Ascending aorta (tissue), 2 donors: ENCODE data around the gene VAT1L. TPM values are rescaled to one million over a fixed set of nuclear protein-coding genes. Genes with fewer than 3 reads are reported as not detected.

Source experiments
- DNase-seq, 2 donors: peaks; one replicate each; pipeline ENCODE4 v3.0.0-alpha.2; 2019; ENCODE audit warnings: low spot score in 2 of 2
- H3K27ac ChIP-seq, 2 donors: fragments of 200-600 bp; sonication (generic); one replicate each; pipeline ENCODE4 v1.5.1; 2016 to 2017; ENCODE audit warnings: mild to moderate bottlenecking in 1 of 2
- H3K27me3 ChIP-seq: fragments of 200-600 bp; sonication (generic); one replicate; pipeline ENCODE4 v1.5.1; 2017
- H3K36me3 ChIP-seq, 2 donors: fragments of 200-600 bp; sonication (generic); one replicate each; pipeline ENCODE4 v1.5.1; 2016
- H3K4me1 ChIP-seq, 2 donors: fragments of 200-600 bp; sonication (generic); one replicate each; pipeline ENCODE4 v1.5.1; 2016 to 2017; ENCODE audit warnings: mild to moderate bottlenecking in 1 of 2
- H3K4me3 ChIP-seq, 2 donors: fragments of 200-600 bp; sonication (generic); one replicate each; pipeline ENCODE4 v1.5.1; 2016 to 2017; ENCODE audit warnings: mild to moderate bottlenecking in 1 of 2
- H3K9me3 ChIP-seq, 2 donors: fragments of 200-600 bp; sonication (generic); one replicate each; pipeline ENCODE4 v1.5.1; 2016
- CTCF ChIP-seq, 3 experiments: fragments of 200-600 bp in 2 of 3; fragments of 450-650 bp in 1 of 3; sonication (generic) in 2 of 3; IDR thresholded peaks; one replicate each; pipeline ENCODE4 v1.5.1; 2016 to 2019; ENCODE audit warnings: antibody characterized with exemption in 3 of 3, mild to moderate bottlenecking in 1 of 3, moderate library complexity in 1 of 3
- intact Hi-C: fragments of 100-400 bp; cut with DNase I; formaldehyde crosslinking; loops from one replicate; pipeline ENCODE4 v1.15.1; 2023
- total RNA-seq: library from RNA; depleted of rRNA; stranded (reverse); fragments of >200 nt; gene quantifications from one replicate; pipeline ENCODE4 v1.1.0, GENCODE V29; 2016

Gene VAT1L
- total RNA-seq, 1 donor from 2014 or later, result 12.6 TPM

DNA sequence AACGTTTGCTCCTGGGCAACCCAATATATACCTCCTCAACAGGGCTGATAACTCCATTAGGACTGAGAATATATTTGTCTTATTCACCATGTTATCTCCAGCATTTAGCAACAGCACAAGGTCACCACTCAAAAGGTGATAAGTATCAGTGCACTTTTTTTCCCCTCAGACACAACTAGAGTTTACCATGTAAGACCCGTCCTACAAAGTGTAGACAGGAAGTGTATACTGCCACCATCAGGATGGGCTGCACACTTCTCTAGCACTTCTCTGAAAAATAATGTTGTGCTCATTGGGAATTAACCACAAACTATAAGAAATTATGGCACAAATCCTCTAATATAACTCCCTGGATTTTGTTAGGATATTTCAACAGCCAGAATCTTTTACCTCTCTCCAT is 5.7 kb upstream of the VAT1L start:
- Histone ChIP-seq H3K36me3 (no peaks in the 10 kb centered on the region), H3K9me3 (no peaks in the 10 kb centered on the region), H3K27me3 (no peaks in the 10 kb centered on the region), H3K27ac (no peak overlapping the region), H3K4me1 (peaks cover 0 to 6% of the 10 kb centered on the region in 2 donors), H3K4me3 (no peak overlapping the region)
- no peak for TF ChIP-seq CTCF (IDR thresholded peaks at IDR 0.05)
- intact Hi-C loops, result loop anchor here (10.0 kb wide), 1 partner anchor 322 kb away; no protein-coding TSS in a partner anchor
- no peak for DNase-seq

DNA sequence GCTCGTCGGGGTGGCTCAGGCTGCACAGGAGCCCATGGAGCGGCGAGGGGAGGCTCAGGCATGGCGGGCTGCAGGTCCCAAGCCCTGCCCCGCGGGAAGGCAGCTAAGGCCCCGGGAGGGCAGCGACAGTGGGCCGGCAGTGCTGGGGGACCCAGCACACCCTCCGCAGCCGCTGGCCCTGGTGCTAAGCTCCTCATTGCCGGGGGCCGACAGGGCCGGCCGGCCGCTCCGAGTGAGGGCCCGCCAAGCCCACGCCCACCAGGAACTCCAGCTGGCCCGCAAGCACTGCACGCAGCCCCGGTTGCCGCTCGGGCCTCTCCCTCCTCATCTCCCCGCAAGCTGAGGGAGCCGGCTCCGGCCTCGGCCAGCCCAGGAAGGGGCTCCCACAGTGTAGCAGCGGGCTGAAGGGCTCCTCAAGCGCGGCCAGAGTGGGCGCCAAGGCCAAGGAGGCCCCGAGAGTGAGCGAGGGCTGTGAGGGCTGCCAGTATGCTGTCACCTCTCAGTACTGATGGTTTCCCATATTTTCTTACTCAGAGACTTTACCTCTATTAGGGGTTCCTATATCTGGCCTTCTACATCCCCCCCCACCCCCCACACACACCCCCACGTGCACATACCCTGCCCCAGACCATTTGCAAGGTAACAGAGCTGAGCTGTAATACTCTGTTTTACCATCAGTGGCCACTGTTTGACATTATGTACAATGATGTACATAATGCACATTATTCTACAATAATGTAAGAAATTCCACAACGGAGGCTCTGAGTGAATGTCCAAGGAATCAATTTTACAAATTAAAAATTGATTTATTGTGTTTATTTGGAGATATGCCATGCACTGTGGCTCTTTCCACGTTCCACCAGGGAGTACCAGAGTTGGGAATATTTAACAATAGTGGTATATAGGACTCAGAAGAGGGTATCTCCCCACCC is 3.7 kb upstream of the VAT1L start:
- Histone ChIP-seq H3K9me3 (no peaks in the 10 kb centered on the region), H3K4me1 (peaks cover 0 to 11% of the 10 kb centered on the region in 2 donors), H3K36me3 (no peaks in the 10 kb centered on the region), H3K27me3 (no peaks in the 10 kb centered on the region), H3K27ac (no peak overlapping the region), H3K4me3 (no peak overlapping the region)
- DNase-seq, result no peak
- intact Hi-C loops, result loop anchor here (5.0 to 10.0 kb wide), 4 partner anchors 107 to 320 kb away; no protein-coding TSS in a partner anchor
- TF ChIP-seq CTCF (IDR thresholded peaks at IDR 0.05), result peak in 2 of 3 experiments; percentile 22 to 44

DNA sequence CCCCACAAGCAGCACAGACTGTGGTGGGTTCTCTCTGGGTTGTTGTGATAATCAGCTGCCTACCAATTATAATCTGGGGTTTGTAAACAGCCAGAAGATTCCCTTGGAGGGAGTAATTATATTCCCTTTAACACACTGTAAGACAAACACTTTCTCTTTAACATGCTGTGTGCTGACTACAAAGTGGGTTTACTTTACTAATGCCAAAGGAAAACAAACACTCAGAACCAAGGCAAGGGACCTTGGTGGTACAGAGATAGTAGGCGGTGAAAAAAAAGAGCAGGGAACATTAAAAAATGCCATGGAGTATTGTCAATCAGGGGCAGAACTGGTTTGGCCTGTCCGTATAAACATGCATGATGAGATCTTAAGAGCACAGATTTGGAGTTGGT is 3.0 kb upstream of the VAT1L start:
- H3K36me3 ChIP-seq, result no peaks in the 10 kb centered on the region
- no peak overlapping the region for H3K27ac ChIP-seq
- intact Hi-C loops, result loop anchor here (5.0 to 10.0 kb wide), 4 partner anchors 108 to 319 kb away; no protein-coding TSS in a partner anchor
- no peaks in the 10 kb centered on the region for H3K9me3 ChIP-seq
- DNase-seq, result no peak
- H3K4me1 ChIP-seq, result peaks cover 0 to 13% of the 10 kb centered on the region in 2 donors
- H3K4me3 ChIP-seq, result no peak overlapping the region
- no peaks in the 10 kb centered on the region for H3K27me3 ChIP-seq
- TF ChIP-seq CTCF (IDR thresholded peaks at IDR 0.05), result no peak

GRCh38 chr16:77786186-77786847 is 2.0 kb upstream of the VAT1L start:
- no peak for TF ChIP-seq CTCF (IDR thresholded peaks at IDR 0.05)
- Histone ChIP-seq H3K27ac (no peak overlapping the region), H3K36me3 (no peaks in the 10 kb centered on the region), H3K27me3 (no peaks in the 10 kb centered on the region), H3K4me1 (peaks cover 0 to 8% of the 10 kb centered on the region in 2 donors), H3K4me3 (no peak overlapping the region), H3K9me3 (no peaks in the 10 kb centered on the region)
- DNase-seq, result no peak
- intact Hi-C loops, result loop anchor here (5.0 to 10.0 kb wide), 4 partner anchors 109 to 318 kb away; no protein-coding TSS in a partner anchor

- Histone ChIP-seq H3K9me3 (no peaks in the 10 kb centered on the region), H3K27ac (no peak overlapping the region), H3K4me3 (peak overlapping the region in 1 of 2 donors; percentile 73), H3K36me3 (no peaks in the 10 kb centered on the region), H3K4me1 (peaks cover 0 to 8% of the 10 kb centered on the region in 2 donors), H3K27me3 (no peaks in the 10 kb centered on the region)
- intact Hi-C loops, result loop anchor here (5.0 to 10.0 kb wide), 4 partner anchors 110 to 317 kb away; no protein-coding TSS in a partner anchor
- no peak for DNase-seq
- TF ChIP-seq CTCF (IDR thresholded peaks at IDR 0.05), result no peak
Measured at GRCh38 chr16:77787452-77787851, 912 bp upstream of the VAT1L start.
